Muscle layer of colon (tissue), 2 donors: ENCODE data around the gene NYNRIN.

Experiments
- H3K27ac ChIP-seq: one replicate; pipeline ENCODE4 v1.7.0; 2013; ENCODE audit warnings: low read depth, mild to moderate bottlenecking, low read length, moderate library complexity
- H3K27me3 ChIP-seq, 2 donors: one replicate each; pipeline ENCODE4 v1.7.0; 2013; ENCODE audit warnings: low read length in 2 of 2, mild to moderate bottlenecking in 2 of 2; ENCODE audit not compliant: insufficient read depth in 2 of 2, control insufficient read depth in 1 of 2
- H3K36me3 ChIP-seq: one replicate; pipeline ENCODE4 v1.7.0; 2013; ENCODE audit warnings: mild to moderate bottlenecking, low read length; ENCODE audit not compliant: insufficient read depth
- H3K4me1 ChIP-seq: one replicate; pipeline ENCODE4 v1.7.0; 2013; ENCODE audit warnings: mild to moderate bottlenecking, low read length; ENCODE audit not compliant: insufficient read depth
- H3K4me3 ChIP-seq, 2 donors: one replicate each; pipeline ENCODE4 v1.7.0; 2013; ENCODE audit warnings: low read length in 2 of 2, low read depth in 1 of 2, mild to moderate bottlenecking in 1 of 2, moderate library complexity in 1 of 2
- H3K9ac ChIP-seq: one replicate; pipeline ENCODE4 v1.7.0; 2013; ENCODE audit warnings: low read length
- H3K9me3 ChIP-seq: one replicate; pipeline ENCODE4 v1.7.0; 2013; ENCODE audit warnings: mild to moderate bottlenecking, low read length
- donor health status: abdominal sarcoma.
- donor health status: Adenocarcinoma of cecum.

The NYNRIN gene

DNA sequence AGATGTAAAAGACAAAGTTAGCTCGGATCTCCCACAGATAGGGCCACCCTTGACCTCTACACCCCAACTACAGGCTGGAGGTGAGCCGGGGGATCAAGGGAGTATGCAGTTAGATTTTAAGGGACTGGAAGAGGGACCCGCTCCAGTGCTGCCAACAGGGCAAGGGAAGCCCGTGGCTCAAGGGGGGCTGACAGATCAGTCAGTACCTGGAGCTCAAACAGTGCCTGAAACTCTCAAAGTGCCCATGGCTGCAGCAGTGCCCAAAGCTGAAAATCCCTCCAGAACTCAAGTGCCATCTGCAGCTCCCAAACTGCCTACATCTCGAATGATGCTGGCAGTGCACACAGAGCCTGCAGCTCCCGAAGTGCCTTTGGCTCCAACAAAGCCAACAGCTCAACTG, 10.4 kb downstream of the NYNRIN start:
- no peaks in the 10 kb centered on the region for H3K9me3 ChIP-seq
- H3K4me1 ChIP-seq: no peaks in the 10 kb centered on the region
- H3K36me3 ChIP-seq: peaks cover 22% of the 10 kb centered on the region
- no peak overlapping the region for H3K27ac ChIP-seq
- no peak overlapping the region for H3K4me3 ChIP-seq
- no peak overlapping the region for H3K9ac ChIP-seq
- H3K27me3 ChIP-seq: no peaks in the 10 kb centered on the region

DNA sequence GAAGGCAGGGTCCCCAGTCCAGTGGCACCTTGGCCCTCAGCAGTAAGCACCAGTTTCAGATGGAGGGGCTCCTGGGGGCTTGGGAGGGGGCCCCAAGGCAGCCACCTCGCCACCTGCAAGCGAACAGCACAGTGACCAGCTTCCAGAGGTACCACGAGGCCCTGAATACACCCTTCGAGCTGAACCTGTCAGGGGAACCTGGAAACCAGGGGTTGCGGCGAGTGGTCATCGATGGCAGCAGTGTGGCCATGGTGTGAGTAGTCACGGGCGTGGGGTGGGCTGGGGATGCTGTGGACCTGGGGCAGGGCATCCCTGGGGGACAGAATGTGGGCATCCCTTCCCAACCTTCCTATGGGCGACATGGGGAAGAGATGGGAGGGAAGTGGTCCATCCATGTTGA, 11.2 kb downstream of the NYNRIN start:
- Histone ChIP-seq H3K36me3 (peaks cover 23% of the 10 kb centered on the region), H3K27me3 (no peaks in the 10 kb centered on the region), H3K4me3 (no peak overlapping the region), H3K27ac (no peak overlapping the region), H3K9ac (no peak overlapping the region), H3K9me3 (no peaks in the 10 kb centered on the region), H3K4me1 (no peaks in the 10 kb centered on the region)

DNA sequence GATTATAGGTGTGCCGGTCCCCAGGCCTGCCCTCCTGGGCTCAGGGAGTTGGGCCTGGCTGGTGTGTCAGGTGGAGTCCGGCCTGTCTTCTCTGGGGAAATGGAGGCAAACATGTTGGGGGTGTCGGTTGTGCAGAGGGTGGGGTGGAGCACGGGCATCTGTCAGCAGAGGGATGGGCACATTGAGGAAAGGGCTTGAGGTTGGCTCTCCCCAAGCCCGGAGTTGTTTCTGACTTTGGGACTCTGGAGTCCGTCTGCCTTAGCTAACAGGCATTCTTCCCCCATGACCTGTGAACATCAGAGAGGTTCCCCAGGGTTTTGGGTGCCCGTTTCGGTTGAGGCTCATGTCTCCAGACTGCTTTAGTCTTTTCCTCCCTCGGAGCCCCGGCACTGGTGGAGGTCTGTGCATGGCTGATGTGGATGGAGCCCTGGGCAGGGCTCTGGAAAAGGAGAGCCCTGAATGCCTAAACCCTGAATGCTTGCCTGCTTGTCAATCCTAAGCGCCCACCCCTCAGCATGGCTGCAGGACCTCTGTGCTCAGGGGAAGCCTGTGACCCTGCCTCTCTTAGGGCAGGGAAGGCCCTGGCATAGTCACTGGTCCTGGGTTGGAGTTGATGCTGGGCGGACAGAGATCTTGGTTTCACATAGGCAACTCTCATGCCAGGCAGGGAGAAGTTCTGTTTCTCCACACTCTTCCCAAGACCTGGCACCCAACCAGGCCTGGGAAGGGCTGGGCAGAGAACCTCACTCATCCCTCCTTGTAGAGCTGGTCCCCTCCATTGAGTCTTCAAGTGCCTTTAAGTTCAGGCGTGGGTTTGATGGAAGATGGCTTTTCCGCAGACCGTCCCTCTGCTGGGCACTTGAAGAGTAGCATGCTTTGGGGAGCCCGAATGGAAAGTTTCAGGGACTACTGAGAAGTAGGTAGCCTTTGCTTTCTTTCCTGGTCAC, 12.9 kb downstream of the NYNRIN start:
- Histone ChIP-seq H3K9ac (no peak overlapping the region), H3K27me3 (no peaks in the 10 kb centered on the region), H3K27ac (no peak overlapping the region), H3K9me3 (no peaks in the 10 kb centered on the region), H3K4me1 (no peaks in the 10 kb centered on the region), H3K4me3 (no peak overlapping the region), H3K36me3 (peaks cover 24% of the 10 kb centered on the region)

DNA sequence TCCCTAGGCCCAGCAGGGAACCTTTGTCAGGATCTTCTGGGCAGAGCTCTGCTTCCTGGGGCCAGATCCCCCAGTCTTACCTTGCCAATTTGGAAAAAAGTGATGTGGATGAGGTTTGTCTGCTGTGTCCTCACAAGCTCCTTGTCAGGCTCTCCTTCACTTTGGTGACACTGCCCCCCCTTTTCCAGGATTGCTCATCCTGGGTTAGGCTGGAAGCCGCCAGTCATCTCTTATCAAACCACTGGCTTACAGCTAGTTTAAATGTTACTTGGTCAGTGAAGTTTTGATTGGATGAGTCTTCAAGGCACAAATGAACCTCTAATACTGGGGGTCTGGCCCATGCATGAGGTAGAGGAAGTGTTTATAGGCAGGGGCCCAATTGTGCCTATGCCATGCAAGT, 15.3 kb downstream of the NYNRIN start:
- Histone ChIP-seq H3K9me3 (no peaks in the 10 kb centered on the region), H3K4me3 (no peak overlapping the region), H3K27ac (no peak overlapping the region), H3K9ac (no peak overlapping the region), H3K4me1 (peaks cover 7% of the 10 kb centered on the region), H3K27me3 (no peaks in the 10 kb centered on the region), H3K36me3 (peaks cover 14% of the 10 kb centered on the region)

DNA sequence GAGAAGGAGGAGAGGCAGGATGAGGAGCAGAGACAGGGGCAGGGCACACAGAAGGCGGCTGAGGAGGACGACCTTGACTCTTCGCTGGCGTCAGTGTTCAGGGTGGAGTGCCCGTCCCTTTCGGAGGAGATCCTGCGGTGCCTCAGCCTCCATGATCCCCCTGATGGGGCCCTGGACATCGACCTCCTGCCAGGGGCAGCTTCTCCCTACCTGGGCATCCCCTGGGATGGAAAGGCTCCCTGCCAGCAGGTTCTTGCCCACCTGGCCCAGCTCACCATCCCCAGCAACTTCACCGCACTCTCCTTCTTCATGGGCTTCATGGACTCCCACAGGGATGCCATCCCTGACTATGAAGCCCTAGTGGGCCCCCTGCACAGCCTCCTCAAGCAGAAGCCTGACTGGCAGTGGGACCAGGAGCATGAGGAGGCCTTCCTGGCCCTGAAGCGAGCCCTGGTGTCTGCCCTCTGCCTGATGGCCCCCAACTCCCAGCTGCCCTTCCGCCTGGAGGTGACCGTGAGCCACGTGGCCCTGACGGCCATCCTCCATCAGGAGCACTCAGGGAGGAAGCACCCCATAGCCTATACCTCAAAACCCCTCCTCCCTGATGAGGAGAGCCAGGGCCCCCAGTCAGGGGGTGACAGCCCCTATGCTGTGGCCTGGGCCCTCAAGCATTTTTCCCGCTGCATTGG, 16.1 kb downstream of the NYNRIN start:
- H3K9ac ChIP-seq: no peak overlapping the region

DNA sequence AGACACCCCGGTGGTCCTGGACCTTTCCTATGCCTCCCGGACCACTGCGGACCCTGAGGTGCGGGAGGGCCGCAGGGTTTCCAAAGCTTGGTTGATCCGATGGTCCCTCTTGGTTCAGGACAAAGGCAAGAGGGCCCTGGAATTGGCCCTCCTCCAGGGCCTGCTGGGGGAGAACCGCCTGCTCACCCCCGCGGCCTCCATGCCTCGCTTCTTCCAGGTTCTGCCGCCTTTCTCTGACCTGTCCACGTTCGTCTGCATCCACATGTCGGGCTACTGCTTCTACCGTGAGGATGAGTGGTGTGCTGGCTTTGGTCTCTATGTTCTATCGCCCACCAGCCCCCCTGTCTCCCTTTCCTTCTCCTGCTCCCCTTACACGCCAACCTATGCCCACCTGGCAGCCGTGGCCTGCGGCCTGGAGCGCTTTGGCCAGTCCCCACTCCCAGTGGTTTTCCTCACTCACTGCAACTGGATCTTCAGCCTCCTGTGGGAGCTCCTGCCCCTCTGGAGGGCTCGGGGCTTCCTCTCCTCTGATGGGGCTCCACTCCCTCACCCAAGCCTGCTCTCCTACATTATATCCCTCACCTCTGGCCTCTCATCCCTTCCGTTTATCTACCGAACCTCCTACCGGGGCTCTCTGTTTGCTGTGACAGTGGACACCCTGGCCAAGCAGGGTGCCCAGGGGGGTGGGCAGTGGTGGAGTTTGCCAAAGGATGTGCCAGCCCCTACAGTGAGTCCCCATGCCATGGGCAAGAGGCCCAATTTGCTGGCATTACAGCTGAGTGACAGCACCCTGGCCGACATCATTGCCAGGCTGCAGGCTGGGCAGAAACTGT, 16.8 kb downstream of the NYNRIN start:
- no peak overlapping the region for H3K27ac ChIP-seq
- no peak overlapping the region for H3K9ac ChIP-seq
- H3K9me3 ChIP-seq: no peaks in the 10 kb centered on the region

More for the DNA sequence above, 16.1 kb downstream of the NYNRIN start:
- H3K4me3 ChIP-seq: no peak overlapping the region
- H3K4me1 ChIP-seq: peaks cover 8% of the 10 kb centered on the region
- no peaks in the 10 kb centered on the region for H3K9me3 ChIP-seq
- H3K27me3 ChIP-seq: no peaks in the 10 kb centered on the region
- peaks cover 14% of the 10 kb centered on the region for H3K36me3 ChIP-seq
- no peak overlapping the region for H3K27ac ChIP-seq

DNA sequence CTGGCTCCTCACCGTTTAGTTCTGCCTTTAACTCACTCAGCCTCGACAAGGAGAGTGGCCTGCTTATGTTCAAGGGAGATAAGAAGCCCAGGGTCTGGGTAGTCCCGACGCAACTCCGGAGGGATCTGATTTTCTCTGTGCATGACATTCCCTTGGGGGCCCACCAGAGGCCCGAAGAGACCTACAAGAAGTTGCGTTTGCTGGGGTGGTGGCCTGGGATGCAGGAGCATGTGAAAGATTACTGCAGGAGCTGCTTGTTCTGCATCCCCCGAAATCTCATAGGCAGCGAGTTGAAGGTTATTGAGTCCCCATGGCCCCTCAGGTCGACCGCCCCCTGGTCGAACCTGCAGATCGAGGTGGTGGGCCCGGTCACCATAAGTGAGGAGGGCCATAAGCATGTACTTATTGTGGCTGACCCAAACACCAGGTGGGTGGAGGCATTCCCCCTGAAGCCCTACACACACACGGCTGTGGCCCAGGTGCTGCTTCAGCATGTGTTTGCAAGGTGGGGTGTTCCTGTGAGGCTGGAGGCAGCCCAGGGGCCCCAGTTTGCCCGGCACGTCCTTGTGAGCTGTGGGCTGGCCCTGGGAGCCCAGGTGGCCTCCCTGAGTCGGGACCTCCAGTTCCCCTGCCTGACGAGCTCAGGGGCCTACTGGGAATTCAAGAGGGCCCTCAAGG, 17.6 kb downstream of the NYNRIN start:
- H3K4me3 ChIP-seq: no peak overlapping the region
- H3K9me3 ChIP-seq: no peaks in the 10 kb centered on the region
- no peaks in the 10 kb centered on the region for H3K27me3 ChIP-seq
- H3K9ac ChIP-seq: no peak overlapping the region
- H3K27ac ChIP-seq: no peak overlapping the region
- peaks cover 8% of the 10 kb centered on the region for H3K4me1 ChIP-seq
- peaks cover 14% of the 10 kb centered on the region for H3K36me3 ChIP-seq

More for the DNA sequence above, 16.8 kb downstream of the NYNRIN start:
- Histone ChIP-seq H3K36me3 (peaks cover 14% of the 10 kb centered on the region), H3K27me3 (no peaks in the 10 kb centered on the region), H3K4me3 (no peak overlapping the region), H3K4me1 (peaks cover 8% of the 10 kb centered on the region)

DNA sequence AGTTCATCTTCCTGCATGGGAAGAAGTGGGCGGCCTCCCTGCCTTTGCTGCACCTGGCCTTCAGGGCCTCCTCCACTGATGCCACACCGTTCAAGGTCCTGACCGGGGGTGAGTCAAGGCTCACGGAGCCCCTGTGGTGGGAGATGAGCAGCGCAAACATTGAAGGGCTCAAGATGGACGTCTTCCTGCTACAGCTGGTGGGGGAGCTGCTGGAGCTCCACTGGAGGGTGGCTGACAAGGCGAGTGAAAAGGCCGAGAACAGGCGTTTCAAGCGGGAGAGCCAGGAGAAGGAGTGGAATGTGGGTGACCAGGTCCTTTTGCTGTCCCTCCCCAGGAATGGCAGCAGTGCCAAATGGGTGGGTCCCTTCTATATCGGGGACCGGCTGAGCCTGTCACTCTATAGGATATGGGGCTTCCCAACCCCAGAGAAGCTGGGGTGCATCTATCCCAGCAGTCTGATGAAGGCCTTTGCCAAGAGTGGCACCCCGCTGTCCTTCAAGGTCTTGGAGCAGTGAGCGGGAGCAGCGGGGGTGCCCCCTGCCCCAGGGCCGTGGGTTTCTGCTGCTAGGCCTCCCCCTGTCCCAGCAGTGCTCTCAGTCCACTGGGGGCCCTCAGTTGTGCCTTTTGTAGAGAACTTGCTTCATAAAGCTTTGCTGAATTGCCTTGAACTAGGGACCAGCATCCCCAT, 18.3 kb downstream of the NYNRIN start:
- Histone ChIP-seq H3K9ac (no peak overlapping the region), H3K4me3 (no peak overlapping the region)

DNA sequence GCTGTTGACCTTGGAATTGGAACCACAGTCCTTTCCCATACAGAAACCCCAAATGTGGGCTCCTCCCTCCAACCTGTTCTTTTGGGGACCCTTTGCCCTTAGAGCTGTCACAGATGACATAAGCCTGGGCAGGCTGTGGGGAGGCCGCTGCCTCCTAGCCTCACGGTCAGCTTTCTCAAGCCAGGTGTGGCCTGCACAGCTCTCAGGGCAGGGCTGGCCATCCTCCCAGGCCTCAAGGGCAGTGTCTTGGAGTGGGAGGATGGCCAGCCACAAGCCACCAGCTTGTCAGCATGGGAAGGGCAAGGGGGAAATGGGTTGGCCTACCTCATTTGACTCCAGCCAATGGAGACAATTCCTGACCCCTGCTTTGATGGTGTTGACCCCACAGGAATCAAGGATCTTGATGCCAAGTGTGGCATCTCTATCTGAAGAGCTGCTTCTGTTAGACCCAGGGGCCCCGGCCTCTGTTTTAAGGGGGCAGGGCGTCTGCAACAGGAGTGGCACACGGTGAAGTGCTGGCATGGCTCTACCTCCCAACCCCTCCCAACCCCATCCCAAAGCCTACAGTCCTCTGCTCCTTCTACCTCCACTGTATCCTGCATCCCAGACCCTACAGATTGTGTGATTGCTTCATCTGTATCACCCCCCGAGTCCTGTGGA, 19.2 kb downstream of the NYNRIN start:
- peaks cover 14% of the 10 kb centered on the region for H3K36me3 ChIP-seq
- peaks cover 8% of the 10 kb centered on the region for H3K4me1 ChIP-seq
- H3K9me3 ChIP-seq: no peaks in the 10 kb centered on the region
- no peak overlapping the region for H3K27ac ChIP-seq
- H3K27me3 ChIP-seq: no peaks in the 10 kb centered on the region
- H3K4me3 ChIP-seq: no peak overlapping the region
- H3K9ac ChIP-seq: no peak overlapping the region

More for the DNA sequence above, 18.3 kb downstream of the NYNRIN start:
- Histone ChIP-seq H3K4me1 (peaks cover 8% of the 10 kb centered on the region), H3K36me3 (peaks cover 14% of the 10 kb centered on the region), H3K27ac (no peak overlapping the region), H3K9me3 (no peaks in the 10 kb centered on the region), H3K27me3 (no peaks in the 10 kb centered on the region)

DNA sequence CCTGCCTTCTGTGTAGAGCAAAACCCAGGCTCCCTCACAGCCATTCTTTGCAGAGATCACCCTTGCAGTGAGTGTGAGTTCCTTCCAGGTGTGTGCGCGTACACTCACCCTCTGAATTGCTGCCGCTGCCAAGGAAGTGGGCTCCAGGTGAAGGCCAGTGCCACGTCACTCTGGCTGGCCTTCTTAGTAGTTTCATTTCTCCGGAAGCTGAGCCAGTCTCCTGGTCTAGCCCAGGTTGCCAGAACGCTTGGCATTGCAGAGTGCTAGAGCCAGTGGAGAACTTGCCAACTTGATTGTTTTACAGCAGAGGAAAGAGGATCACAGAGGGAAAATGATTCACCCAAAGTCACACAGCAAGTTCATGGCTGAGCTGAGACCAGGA, 19.7 kb downstream of the NYNRIN start:
- Histone ChIP-seq H3K9ac (no peak overlapping the region), H3K36me3 (peaks cover 13% of the 10 kb centered on the region), H3K9me3 (no peaks in the 10 kb centered on the region), H3K27ac (no peak overlapping the region), H3K27me3 (no peaks in the 10 kb centered on the region), H3K4me1 (peaks cover 8% of the 10 kb centered on the region), H3K4me3 (no peak overlapping the region)
